Upper lobe of left lung (tissue), 6 donors: ENCODE data around the gene OSBPL3. TPM values are rescaled to one million over a fixed set of nuclear protein-coding genes. Genes with fewer than 3 reads are reported as not detected.

ENCODE experiments used
- ATAC-seq, 2 donors: fragments of 200-7000 bp; cut with Tn5 transposase; one replicate each; pipeline ENCODE4 v1.9.1; 2022; ENCODE audit warnings: mild to moderate bottlenecking in 2 of 2, moderate library complexity in 2 of 2; ENCODE audit not compliant: low FRiP score in 2 of 2
- DNase-seq, 2 donors: peaks; one replicate each; pipeline ENCODE4 v3.0.0-alpha.2; 2019 to 2020
- H3K27ac ChIP-seq, 4 donors: fragments of 200-600 bp; sonication (generic); one replicate each; pipeline ENCODE4 v1.5.1; 2016 to 2019
- H3K27me3 ChIP-seq, 4 donors: fragments of 200-600 bp; sonication (generic); one replicate each; pipeline ENCODE4 v1.5.1; 2017 to 2019
- H3K36me3 ChIP-seq, 4 donors: fragments of 200-600 bp; sonication (generic); one replicate each; pipeline ENCODE4 v1.5.1; 2016 to 2019
- H3K4me1 ChIP-seq, 4 donors: fragments of 200-600 bp; sonication (generic); one replicate each; pipeline ENCODE4 v1.5.1; 2018 to 2019
- H3K4me3 ChIP-seq, 4 donors: fragments of 200-600 bp; sonication (generic); one replicate each; pipeline ENCODE4 v1.5.1; 2017 to 2019; ENCODE audit warnings: mild to moderate bottlenecking in 2 of 4, moderate library complexity in 1 of 4
- H3K9me3 ChIP-seq, 4 donors: fragments of 200-600 bp; sonication (generic); one replicate each; pipeline ENCODE4 v1.5.1; 2018 to 2019
- CTCF ChIP-seq, 6 experiments: fragments of 450-650 bp in 4 of 6; fragments of 200-600 bp in 2 of 6; sonication (generic) in 2 of 6; IDR thresholded peaks; one replicate each; pipeline ENCODE4 v1.5.1; 2016 to 2019; ENCODE audit warnings: antibody characterized with exemption in 6 of 6
- EP300 ChIP-seq, 4 donors: sonication (generic); formaldehyde crosslinking; IDR thresholded peaks; one replicate each; pipeline ENCODE4 v1.5.1; 2017; ENCODE audit warnings: antibody characterized with exemption in 4 of 4, control low read depth in 2 of 4
- POLR2A ChIP-seq, 4 donors: fragments of 450-650 bp; IDR thresholded peaks; one replicate each; pipeline ENCODE4 v1.5.1; 2016 to 2017; ENCODE audit warnings: antibody characterized with exemption in 4 of 4, mild to moderate bottlenecking in 2 of 4
- POLR2AphosphoS5 ChIP-seq, 2 donors: sonication (generic); formaldehyde crosslinking; IDR thresholded peaks; one replicate each; pipeline ENCODE4 v1.5.1; 2017; ENCODE audit warnings: antibody characterized with exemption in 2 of 2
- WGBS, 2 donors: methylation state at CpG; one replicate each; pipeline ENCODE4 v1.1.5; 2017 to 2018; 5-methylcytosine and 5-hydroxymethylcytosine counted together
- total RNA-seq, 6 donors: library from RNA; depleted of rRNA in 4 of 6; stranded (reverse); fragments of >200 nt in 4 of 6; gene quantifications; one replicate each; pipeline versions ENCODE4 v1.1.0 to v1.2.1, GENCODE V29; 2016 to 2021
- donor health status: DM: no; HTN: no; CAD: no; lungs with moderate emphysema.
- donor health status: DM: no; HTN: yes; CAD: no; lungs with severe emphysema.

The OSBPL3 gene
- total RNA-seq, 6 donors from 2014 or later, result 17.5 to 55.5 (median 21.7) TPM

GRCh38 chr7:24899905-24900304 is 80.1 kb downstream of the OSBPL3 start:
- TF ChIP-seq POLR2A (IDR thresholded peaks at IDR 0.05) (no peak), POLR2AphosphoS5 (IDR thresholded peaks at IDR 0.05) (no peak), EP300 (IDR thresholded peaks at IDR 0.05) (no peak), CTCF (IDR thresholded peaks at IDR 0.05) (no peak)
- H3K9me3 ChIP-seq, result no peaks in the 10 kb centered on the region
- ATAC-seq (no peak), DNase-seq (no peak)
- no peak overlapping the region for H3K4me3 ChIP-seq
- peaks cover 0 to 4% (median 0%) of the 10 kb centered on the region in 4 donors for H3K4me1 ChIP-seq
- no peak overlapping the region for H3K27ac ChIP-seq
- no peaks in the 10 kb centered on the region for H3K27me3 ChIP-seq
- WGBS, 2 donors, result 75 to 82% methylated on average over 4 of the region's 4 CpGs
- no peaks in the 10 kb centered on the region for H3K36me3 ChIP-seq

DNA sequence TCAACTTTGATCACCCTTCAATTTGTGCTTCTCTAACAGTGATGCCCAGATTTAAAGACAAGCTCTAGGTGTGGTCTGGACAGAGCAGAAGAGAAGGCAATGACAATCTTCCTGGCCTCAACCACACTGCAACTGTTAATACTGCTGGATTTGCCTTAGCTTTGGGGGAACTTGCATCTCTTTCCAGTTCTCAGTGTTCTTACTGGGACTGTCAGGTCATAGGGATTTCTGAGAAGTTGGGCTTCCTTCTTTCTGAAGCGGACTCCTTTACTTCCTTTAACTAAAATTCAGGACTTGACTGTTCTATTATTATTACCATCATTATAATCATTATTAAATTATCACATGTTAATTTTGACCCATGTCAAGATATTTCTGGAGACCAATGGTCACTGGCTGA is 80.8 kb downstream of the OSBPL3 start:
- 79 to 88% methylated on average over 1 of the region's 1 CpG for WGBS, 2 donors
- Histone ChIP-seq H3K27ac (no peak overlapping the region), H3K36me3 (no peaks in the 10 kb centered on the region), H3K9me3 (no peaks in the 10 kb centered on the region), H3K4me1 (no peaks in the 10 kb centered on the region), H3K4me3 (no peak overlapping the region), H3K27me3 (no peaks in the 10 kb centered on the region)
- no peak for TF ChIP-seq POLR2AphosphoS5 (IDR thresholded peaks at IDR 0.05)
- no peak for TF ChIP-seq EP300 (IDR thresholded peaks at IDR 0.05)
- TF ChIP-seq POLR2A (IDR thresholded peaks at IDR 0.05), result no peak
- TF ChIP-seq CTCF (IDR thresholded peaks at IDR 0.05), result no peak
- no peak for DNase-seq
- ATAC-seq, result no peak

DNA sequence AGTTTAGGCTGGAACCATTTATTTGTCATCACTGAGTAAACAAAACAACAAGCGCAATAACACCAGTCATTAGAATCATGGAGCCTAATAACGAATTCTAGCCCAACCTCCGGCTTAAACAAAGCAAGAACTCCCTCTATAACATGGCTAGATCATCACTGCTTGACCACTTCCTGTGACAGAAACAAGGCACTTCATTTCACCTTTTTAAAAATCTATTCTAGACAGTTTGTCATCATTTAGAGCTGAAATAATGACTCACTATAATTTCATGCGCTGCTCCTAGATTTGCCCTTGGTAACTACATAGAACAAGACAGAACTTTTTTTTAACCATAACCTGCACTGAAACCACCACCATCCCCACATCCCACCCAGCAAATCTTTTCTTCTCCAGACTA is 81.3 kb downstream of the OSBPL3 start:
- H3K9me3 ChIP-seq, result no peaks in the 10 kb centered on the region
- H3K36me3 ChIP-seq, result no peaks in the 10 kb centered on the region
- TF ChIP-seq EP300 (IDR thresholded peaks at IDR 0.05) (no peak), POLR2AphosphoS5 (IDR thresholded peaks at IDR 0.05) (no peak)
- no peaks in the 10 kb centered on the region for H3K4me1 ChIP-seq
- H3K27me3 ChIP-seq, result no peaks in the 10 kb centered on the region
- WGBS, 2 donors, result 75 to 91% methylated on average over 4 of the region's 4 CpGs
- DNase-seq (no peak), ATAC-seq (no peak)
- no peak overlapping the region for H3K4me3 ChIP-seq
- no peak overlapping the region for H3K27ac ChIP-seq

- no peaks in the 10 kb centered on the region for H3K9me3 ChIP-seq
- no peaks in the 10 kb centered on the region for H3K4me1 ChIP-seq
- no peak overlapping the region for H3K27ac ChIP-seq
- H3K27me3 ChIP-seq, result no peaks in the 10 kb centered on the region
- no peak overlapping the region for H3K4me3 ChIP-seq
- TF ChIP-seq POLR2A (IDR thresholded peaks at IDR 0.05) (no peak), EP300 (IDR thresholded peaks at IDR 0.05) (no peak), CTCF (IDR thresholded peaks at IDR 0.05) (no peak), POLR2AphosphoS5 (IDR thresholded peaks at IDR 0.05) (no peak)
- ATAC-seq (peak in 1 of 2 donors; percentile 42), DNase-seq (no peak)
- no peaks in the 10 kb centered on the region for H3K36me3 ChIP-seq
- WGBS, 2 donors, result 52 to 71% methylated on average over 4 of the region's 4 CpGs
These were observed 83.9 kb downstream of the OSBPL3 start for GRCh38 chr7:24896031-24896501.

GRCh38 chr7:24894429-24895221 is 85.4 kb downstream of the OSBPL3 start:
- no peak overlapping the region for H3K4me3 ChIP-seq
- H3K36me3 ChIP-seq, result no peaks in the 10 kb centered on the region
- 72% methylated on average over 7 of the region's 7 CpGs for WGBS, 2 donors
- H3K4me1 ChIP-seq, result no peaks in the 10 kb centered on the region
- peak in 1 of 6 experiments; percentile 12 for TF ChIP-seq CTCF (IDR thresholded peaks at IDR 0.05)
- no peak for TF ChIP-seq EP300 (IDR thresholded peaks at IDR 0.05)
- ATAC-seq, result no peak
- no peaks in the 10 kb centered on the region for H3K27me3 ChIP-seq
- no peak for DNase-seq
- no peak overlapping the region for H3K27ac ChIP-seq
- no peaks in the 10 kb centered on the region for H3K9me3 ChIP-seq
